ENCODE measurements around the gene CDK14.

Gene CDK14

GRCh38 chr7:90838799-90839198, 242.7 kb downstream of the CDK14 start:
- no peak for DNase-seq (ENCODE audit: low read depth, low spot score)

- DNase-seq (ENCODE audit: low read depth, low spot score), result no peak
These were observed 243.2 kb downstream of the CDK14 start for GRCh38 chr7:90839316-90839715.

- DNase-seq (ENCODE audit: low read depth, low spot score), result no peak
These were observed 243.7 kb downstream of the CDK14 start for GRCh38 chr7:90839727-90840291.

GRCh38 chr7:90841759-90842429, 245.8 kb downstream of the CDK14 start:
- DNase-seq (ENCODE audit: low read depth, low spot score), result no peak

- DNase-seq (ENCODE audit: low read depth, low spot score), result no peak
These were observed 246.3 kb downstream of the CDK14 start for GRCh38 chr7:90842430-90842788.

GRCh38 chr7:90843472-90843871, 247.4 kb downstream of the CDK14 start:
- DNase-seq (ENCODE audit: low read depth, low spot score), result no peak

GRCh38 chr7:90844421-90844820, 248.3 kb downstream of the CDK14 start:
- DNase-seq (ENCODE audit: low read depth, low spot score), result no peak

- DNase-seq (ENCODE audit: low read depth, low spot score), result no peak
These were observed 250.1 kb downstream of the CDK14 start for GRCh38 chr7:90846192-90846591.

GRCh38 chr7:90850066-90850465, 253.9 kb downstream of the CDK14 start:
- no peak for DNase-seq (ENCODE audit: low read depth, low spot score)

- DNase-seq (ENCODE audit: low read depth, low spot score), result no peak
These were observed 254.3 kb downstream of the CDK14 start for GRCh38 chr7:90850471-90850870.

GRCh38 chr7:90853205-90853604, 257.1 kb downstream of the CDK14 start:
- no peak for DNase-seq (ENCODE audit: low read depth, low spot score)

- peak; percentile 7 for DNase-seq (ENCODE audit: low read depth, low spot score)
These were observed 260.4 kb downstream of the CDK14 start for GRCh38 chr7:90856351-90857070.

- DNase-seq (ENCODE audit: low read depth, low spot score), result peak; percentile 20
These were observed 261.5 kb downstream of the CDK14 start for GRCh38 chr7:90857603-90858002.

- no peak for DNase-seq (ENCODE audit: low read depth, low spot score)
These were observed 262.4 kb downstream of the CDK14 start for GRCh38 chr7:90858546-90858945.

GRCh38 chr7:90859521-90859920, 263.4 kb downstream of the CDK14 start:
- no peak for DNase-seq (ENCODE audit: low read depth, low spot score)

- DNase-seq (ENCODE audit: low read depth, low spot score), result no peak
These were observed 268.0 kb downstream of the CDK14 start for GRCh38 chr7:90864088-90864487.

- DNase-seq (ENCODE audit: low read depth, low spot score), result no peak
These were observed 273.2 kb downstream of the CDK14 start for GRCh38 chr7:90869335-90869734.

GRCh38 chr7:90876701-90877100, 280.6 kb downstream of the CDK14 start:
- DNase-seq (ENCODE audit: low read depth, low spot score), result no peak

GRCh38 chr7:90877201-90877600, 281.1 kb downstream of the CDK14 start:
- no peak for DNase-seq (ENCODE audit: low read depth, low spot score)

- no peak for DNase-seq (ENCODE audit: low read depth, low spot score)
These were observed 283.8 kb downstream of the CDK14 start for GRCh38 chr7:90879924-90880323.

- DNase-seq (ENCODE audit: low read depth, low spot score), result no peak
These were observed 290.3 kb downstream of the CDK14 start for GRCh38 chr7:90886416-90886815.

- no peak for DNase-seq (ENCODE audit: low read depth, low spot score)
These were observed 293.1 kb downstream of the CDK14 start for GRCh38 chr7:90889210-90889609.

- DNase-seq (ENCODE audit: low read depth, low spot score), result no peak
These were observed 293.5 kb downstream of the CDK14 start for GRCh38 chr7:90889644-90890043.
